Transverse colon (tissue), 4 donors: ENCODE results near the gene OGG1. TPM values are rescaled to one million over a fixed set of nuclear protein-coding genes. Genes with fewer than 3 reads are reported as not detected.
"Not testable (repeated sequence)": the region's sequence is repeated elsewhere in the genome, so short reads cannot be mapped to it uniquely, and the experiment has no call there.

Experiments used
- DNase-seq: peaks from one replicate; pipeline ENCODE4 v3.0.0-alpha.2; 2019
- H3K27ac ChIP-seq, 4 donors: fragments of 200-600 bp; sonication (generic); 2 replicates each; pipeline ENCODE4 v1.5.1; 2016 to 2018; ENCODE audit warnings: inconsistent platforms in 4 of 4
- H3K27me3 ChIP-seq: fragments of 200-600 bp; sonication (generic); 2 replicates; pipeline ENCODE4 v1.5.1; 2017; ENCODE audit warnings: inconsistent platforms
- H3K36me3 ChIP-seq, 4 donors: fragments of 200-600 bp; sonication (generic); 2 replicates each; pipeline ENCODE4 v1.5.1; 2017 to 2019; ENCODE audit warnings: inconsistent platforms in 4 of 4
- H3K4me1 ChIP-seq, 4 donors: fragments of 200-600 bp; sonication (generic); 2 replicates each; pipeline ENCODE4 v1.5.1; 2017 to 2020; ENCODE audit warnings: inconsistent platforms in 4 of 4
- H3K4me3 ChIP-seq, 4 donors: fragments of 200-600 bp; sonication (generic); 1 replicate in 1 of 4; 2 replicates in 3 of 4; pipeline versions ENCODE4 v1.5.1 to v1.6.1; 2017 to 2019; ENCODE audit warnings: inconsistent platforms in 4 of 4
- H3K9me3 ChIP-seq, 2 donors: fragments of 200-600 bp; sonication (generic); 2 replicates each; pipeline ENCODE4 v1.5.1; 2017 to 2019; ENCODE audit warnings: inconsistent platforms in 2 of 2
- EP300 ChIP-seq: sonication (generic); formaldehyde crosslinking; IDR thresholded peaks from one replicate; pipeline ENCODE4 v1.6.1; 2017; ENCODE audit warnings: antibody characterized with exemption, low read depth
- POLR2A ChIP-seq: fragments of 450-650 bp; IDR thresholded peaks from one replicate; pipeline ENCODE4 v1.6.1; 2016; ENCODE audit warnings: antibody characterized with exemption, mild to moderate bottlenecking, moderate library complexity
- POLR2AphosphoS5 ChIP-seq, 3 donors: sonication (generic); formaldehyde crosslinking; IDR thresholded peaks; one replicate each; pipeline ENCODE4 v1.6.1; 2016; ENCODE audit warnings: antibody characterized with exemption in 3 of 3
- WGBS, 2 donors: methylation state at CpG; one replicate each; pipeline ENCODE4 v1.1.5; 2018; ENCODE audit warnings: low coverage in 1 of 2; 5-methylcytosine and 5-hydroxymethylcytosine counted together
- in situ Hi-C, 4 donors: fragments of 200-750 bp; cut with MboI; loops; one replicate each; pipeline versions ENCODE4 v1.15.0 to v1.15.1; 2017; ENCODE audit warnings: low sequenced_read_pairs in 3 of 4, low pct_ligation_motif_present in 1 of 4, low pct_unique_long_range_greater_than_20kb in 1 of 4
- intact Hi-C: fragments of 100-400 bp; cut with DNase I; formaldehyde crosslinking; loops from one replicate; pipeline ENCODE4 v1.15.1; 2023; ENCODE audit warnings: low total_unique reads
- total RNA-seq, 4 donors: library from RNA; depleted of rRNA; stranded (reverse); fragments of >200 nt; gene quantifications; one replicate each; pipeline ENCODE4 v1.1.0, GENCODE V29; 2016
- TF ChIP-seq, protein P1 (sequence below), 5 experiments: fragments of 200-600 bp in 3 of 5; fragments of 450-650 bp in 2 of 5; sonication (generic) in 3 of 5; IDR thresholded peaks; 1 replicate in 2 of 5; 2 replicates in 3 of 5; pipeline ENCODE4 v1.5.1; 2016 to 2017; ENCODE audit warnings: antibody characterized with exemption in 5 of 5, inconsistent platforms in 3 of 5, mild to moderate bottlenecking in 2 of 5, moderate library complexity in 1 of 5

OGG1 gene
- total RNA-seq, 4 donors from 2014 or later = 27.8 to 69.5 (median 39.7) TPM

DNA sequence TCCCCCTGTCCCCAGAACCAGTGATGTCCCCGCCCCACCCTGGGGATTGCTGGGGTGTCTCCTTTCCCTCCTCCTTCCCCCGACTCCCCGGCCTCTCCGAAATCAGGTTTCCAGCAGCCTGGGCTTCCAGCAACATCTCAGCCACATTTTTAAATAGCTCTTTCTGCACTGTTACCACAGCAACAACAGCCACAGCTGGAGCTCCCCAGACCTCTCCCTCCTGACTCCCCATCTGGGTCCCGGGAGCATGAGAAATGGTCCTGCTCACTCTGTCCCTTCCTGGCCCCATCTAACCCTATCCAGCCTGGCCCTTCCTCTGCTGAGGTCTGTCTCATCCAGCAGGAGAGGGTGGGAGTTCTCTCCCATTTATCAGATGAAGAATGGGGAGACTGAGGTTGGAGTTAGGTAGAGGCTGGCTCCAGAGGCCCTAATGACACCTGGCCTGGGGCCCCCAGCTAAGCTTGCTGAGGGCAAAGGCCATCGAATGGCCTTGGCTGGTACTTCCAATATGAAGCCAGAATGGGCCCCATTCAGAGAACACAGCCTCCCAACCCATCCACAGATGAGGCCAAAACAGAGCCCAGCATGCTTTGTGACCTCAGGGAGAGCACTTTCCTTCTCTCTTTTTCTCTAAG lies 18.5 kb downstream of the OGG1 start:
- Histone ChIP-seq H3K4me3 (no peak overlapping the region), H3K9me3 (no peaks in the 10 kb centered on the region), H3K27me3 (no peaks in the 10 kb centered on the region), H3K36me3 (no peaks in the 10 kb centered on the region), H3K4me1 (peaks cover 10 to 38% (median 30%) of the 10 kb centered on the region in 4 donors), H3K27ac (peak overlapping the region in 2 of 4 donors; percentile 88 to 89)
- intact Hi-C loops (no loop called here), in situ Hi-C loops (no loop called here)
- no peak for DNase-seq
- TF ChIP-seq POLR2A = no peak
- no peak for TF ChIP-seq EP300
- TF ChIP-seq, protein P1, sequence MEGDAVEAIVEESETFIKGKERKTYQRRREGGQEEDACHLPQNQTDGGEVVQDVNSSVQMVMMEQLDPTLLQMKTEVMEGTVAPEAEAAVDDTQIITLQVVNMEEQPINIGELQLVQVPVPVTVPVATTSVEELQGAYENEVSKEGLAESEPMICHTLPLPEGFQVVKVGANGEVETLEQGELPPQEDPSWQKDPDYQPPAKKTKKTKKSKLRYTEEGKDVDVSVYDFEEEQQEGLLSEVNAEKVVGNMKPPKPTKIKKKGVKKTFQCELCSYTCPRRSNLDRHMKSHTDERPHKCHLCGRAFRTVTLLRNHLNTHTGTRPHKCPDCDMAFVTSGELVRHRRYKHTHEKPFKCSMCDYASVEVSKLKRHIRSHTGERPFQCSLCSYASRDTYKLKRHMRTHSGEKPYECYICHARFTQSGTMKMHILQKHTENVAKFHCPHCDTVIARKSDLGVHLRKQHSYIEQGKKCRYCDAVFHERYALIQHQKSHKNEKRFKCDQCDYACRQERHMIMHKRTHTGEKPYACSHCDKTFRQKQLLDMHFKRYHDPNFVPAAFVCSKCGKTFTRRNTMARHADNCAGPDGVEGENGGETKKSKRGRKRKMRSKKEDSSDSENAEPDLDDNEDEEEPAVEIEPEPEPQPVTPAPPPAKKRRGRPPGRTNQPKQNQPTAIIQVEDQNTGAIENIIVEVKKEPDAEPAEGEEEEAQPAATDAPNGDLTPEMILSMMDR (IDR thresholded peaks at IDR 0.05) = no peak
- no peak for TF ChIP-seq POLR2AphosphoS5 (IDR thresholded peaks at IDR 0.05)
- WGBS, 2 donors = 77 to 80% methylated on average over 3 to 6 of the region's 6 CpGs

DNA sequence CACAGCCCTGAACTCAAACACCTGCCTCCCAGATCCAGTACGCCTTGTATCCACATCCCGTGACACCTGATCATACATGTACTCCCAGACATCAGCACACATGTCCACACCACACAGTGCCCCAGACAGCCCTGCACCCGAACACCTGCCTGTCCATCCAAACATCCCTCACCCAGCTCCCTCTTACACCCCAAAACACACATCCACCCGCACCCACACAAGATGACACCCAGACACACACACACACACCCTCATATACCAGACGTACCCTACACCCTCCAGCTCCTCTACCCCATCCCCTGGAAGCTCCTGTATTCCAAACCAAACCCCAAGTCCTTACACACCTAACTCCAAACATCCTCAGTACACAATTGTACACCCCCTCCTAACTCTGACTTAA lies 19.3 kb downstream of the OGG1 start:
- no peaks in the 10 kb centered on the region for H3K27me3 ChIP-seq
- 68% methylated on average over 5 of the region's 5 CpGs; no CpG with 5 or more reads in 1 of the 2 donors for WGBS, 2 donors
- DNase-seq = no peak
- TF ChIP-seq POLR2AphosphoS5 (IDR thresholded peaks at IDR 0.05) (no peak), POLR2A (no peak), EP300 (no peak)
- TF ChIP-seq, protein P1 (IDR thresholded peaks at IDR 0.05) = no peak
- H3K4me1 ChIP-seq = peaks cover 10 to 38% (median 30%) of the 10 kb centered on the region in 4 donors
- in situ Hi-C loops (no loop called here), intact Hi-C loops (no loop called here)
- H3K36me3 ChIP-seq = no peaks in the 10 kb centered on the region
- no peaks in the 10 kb centered on the region for H3K9me3 ChIP-seq
- H3K27ac ChIP-seq = peak overlapping the region; percentile 81 to 89 (median 87)
- peak overlapping the region in 3 of 4 donors; percentile 61 to 72 (median 68) for H3K4me3 ChIP-seq

DNA sequence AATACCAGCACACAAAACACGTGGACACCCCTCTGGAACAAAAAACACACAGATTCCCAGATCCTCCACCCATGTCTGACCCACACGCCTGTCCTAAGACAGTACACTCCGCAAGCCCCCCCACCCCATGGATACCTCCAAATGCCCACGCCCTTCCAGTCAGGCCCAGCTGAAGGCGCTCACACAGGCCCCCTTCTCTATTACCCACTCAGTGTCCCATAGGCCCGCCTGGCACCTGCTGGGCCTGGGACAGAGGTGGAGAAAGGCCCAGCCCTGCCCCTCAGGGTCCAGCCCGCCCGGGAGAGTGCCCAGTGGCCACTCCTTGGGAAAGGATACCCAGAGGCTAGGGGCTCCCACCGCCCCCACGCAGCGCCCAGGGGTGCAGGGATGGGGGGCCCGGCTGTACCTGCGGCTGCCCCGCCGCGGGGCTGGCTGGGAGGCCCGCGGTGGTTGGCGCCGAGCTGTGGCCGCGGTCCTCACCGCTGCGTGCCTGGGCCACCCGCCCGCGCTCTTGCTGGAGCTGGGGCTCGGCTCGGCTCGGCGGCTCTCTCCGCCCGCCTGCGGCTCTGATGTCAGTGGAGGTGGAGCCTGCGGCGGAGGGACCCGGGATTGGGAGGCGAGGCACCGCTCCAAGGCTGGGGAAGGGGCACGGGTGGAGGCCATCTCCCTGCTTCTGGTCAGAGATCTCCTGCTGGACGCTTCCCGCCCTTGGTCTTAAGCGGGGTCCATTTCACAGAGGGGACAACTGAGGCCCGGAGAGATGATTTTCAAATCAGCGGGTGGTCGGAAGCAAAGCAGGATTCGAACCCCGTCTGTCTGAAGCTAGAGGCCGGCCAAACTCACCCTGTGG lies 19.9 kb downstream of the OGG1 start, which contains the start of gene CAMK1:
TSS of gene CAMK1 (minus strand) at position 522 of the 850 bp plus-strand sequence. CDS start 2,198 bp downstream, outside the sequence.
- no peaks in the 10 kb centered on the region for H3K36me3 ChIP-seq
- H3K4me3 ChIP-seq = peak within 1 kb of the TSS; percentile 50 to 72 (median 64)
- TF ChIP-seq POLR2AphosphoS5 (IDR thresholded peaks at IDR 0.05) (peak; percentile 33 to 74 (median 49)), POLR2A (peak; percentile 35), EP300 (no peak)
- no peaks in the 10 kb centered on the region for H3K27me3 ChIP-seq
- intact Hi-C loops = no loop called here
- 10% methylated on average over 4 to 29 of the region's 49 CpGs for WGBS, 2 donors
- in situ Hi-C loops = no loop called here
- peak; percentile 84 for DNase-seq
- H3K4me1 ChIP-seq = peaks cover 10 to 38% (median 30%) of the 10 kb centered on the region in 4 donors
- H3K9me3 ChIP-seq = no peaks in the 10 kb centered on the region
- H3K27ac ChIP-seq = peak within 1 kb of the TSS; percentile 81 to 89 (median 87)

DNA sequence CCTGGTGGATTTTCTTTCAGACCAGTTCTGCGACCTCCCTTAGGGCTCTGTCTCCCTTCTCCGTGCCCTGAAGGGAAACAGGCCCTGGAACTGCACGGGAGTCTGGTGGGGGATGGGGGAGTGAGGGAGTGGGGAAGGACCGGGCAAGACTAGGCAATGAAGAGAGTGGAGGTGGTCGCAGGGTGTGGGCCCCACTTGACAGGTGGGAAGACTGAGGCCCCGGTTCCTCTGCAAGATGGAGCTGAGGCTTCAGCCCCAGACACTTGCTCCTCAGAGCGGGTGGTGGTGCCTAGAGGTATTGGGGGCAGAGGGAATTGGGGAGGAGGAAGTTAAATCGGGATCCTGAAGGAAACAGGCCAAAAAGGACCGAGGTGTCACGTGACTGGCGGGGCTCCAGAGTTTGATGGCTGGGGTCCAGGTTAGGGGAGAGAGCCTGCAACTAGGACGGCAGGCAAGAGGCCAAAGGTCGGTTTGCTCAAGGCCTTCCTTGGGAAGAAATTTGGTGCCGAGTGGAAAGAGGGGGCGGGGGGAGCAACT lies 20.6 kb downstream of the OGG1 start:
- H3K4me3 ChIP-seq = peak overlapping the region; percentile 50 to 72 (median 64)
- H3K27me3 ChIP-seq = no peaks in the 10 kb centered on the region
- H3K9me3 ChIP-seq = no peaks in the 10 kb centered on the region
- H3K4me1 ChIP-seq = peaks cover 10 to 38% (median 30%) of the 10 kb centered on the region in 4 donors
- in situ Hi-C loops = no loop called here
- WGBS, 2 donors = 0 to 28% methylated on average over 5 to 15 of the region's 15 CpGs
- peak; percentile 86 for DNase-seq
- peak in 1 of 3 donors; percentile 34 for TF ChIP-seq POLR2AphosphoS5 (IDR thresholded peaks at IDR 0.05)
- TF ChIP-seq, protein P1 (IDR thresholded peaks at IDR 0.05) = no peak
- H3K36me3 ChIP-seq = no peaks in the 10 kb centered on the region
- H3K27ac ChIP-seq = peak overlapping the region; percentile 81 to 89 (median 87)
- intact Hi-C loops = no loop called here

DNA sequence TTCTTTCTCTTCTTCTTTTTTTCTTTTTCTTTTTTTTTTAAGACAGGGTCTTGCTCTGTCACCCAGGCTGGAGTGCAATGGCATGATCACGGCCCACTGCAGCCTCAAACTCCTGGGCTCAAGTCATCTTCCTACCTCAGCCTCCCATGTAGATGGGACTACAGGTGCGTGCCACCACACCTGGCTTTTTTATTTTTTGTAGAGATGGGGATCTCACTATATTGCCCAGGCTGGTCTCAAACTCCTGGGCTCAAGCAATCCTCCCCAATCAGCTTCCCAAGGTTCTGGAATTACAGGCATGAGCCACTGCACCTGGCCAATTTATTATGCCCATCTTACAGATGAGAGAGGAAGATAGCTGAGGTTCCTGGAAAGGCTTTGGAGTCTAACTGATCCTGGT lies 21.3 kb downstream of the OGG1 start:
- H3K4me3 ChIP-seq, H3K9me3 ChIP-seq, intact Hi-C loops, in situ Hi-C loops, H3K36me3 ChIP-seq, H3K27me3 ChIP-seq, DNase-seq: not testable (repeated sequence)
- 92 to 95% methylated on average over 2 of the region's 2 CpGs for WGBS, 2 donors
- Histone ChIP-seq H3K4me1 (peaks cover 10 to 38% (median 30%) of the 10 kb centered on the region in 4 donors), H3K27ac (peak overlapping the region; percentile 81 to 89 (median 87))
